Measurements from ENCODE around the gene INIP. TPM values are rescaled to one million over a fixed set of nuclear protein-coding genes. Genes with fewer than 3 reads are reported as not detected.

INIP gene
- total RNA-seq, 1 donor, result 15.6 TPM

GRCh38 chr9:112754578-112754977 lies 36.7 kb upstream of the INIP start:
- Histone ChIP-seq H4K20me1 (ENCODE audit: insufficient read depth, low read length) (peaks cover 20% of the 10 kb centered on the region), H3K4me1 (ENCODE audit: insufficient read depth, low read length) (peaks cover 62% of the 10 kb centered on the region), H3K4me3 (ENCODE audit: insufficient read depth, low read length) (no peak overlapping the region), H3K9me3 (ENCODE audit: low read depth, low read length) (no peaks in the 10 kb centered on the region), H3K79me2 (ENCODE audit: insufficient read depth, low read length) (peaks cover 63% of the 10 kb centered on the region), H3K36me3 (ENCODE audit: insufficient read depth, low read length) (no peaks in the 10 kb centered on the region), H3K4me2 (ENCODE audit: insufficient read depth, low read length) (peak overlapping the region; percentile 49), H3K27me3 (ENCODE audit: insufficient read depth, low read length) (no peaks in the 10 kb centered on the region), H2AFZ (ENCODE audit: low read length) (peak overlapping the region; percentile 40), H3K27ac (ENCODE audit: low read depth, low read length) (peak overlapping the region; percentile 56)
- no peak for DNase-seq (ENCODE audit: insufficient read length, low spot score, missing footprints)
- TF ChIP-seq, protein P1, sequence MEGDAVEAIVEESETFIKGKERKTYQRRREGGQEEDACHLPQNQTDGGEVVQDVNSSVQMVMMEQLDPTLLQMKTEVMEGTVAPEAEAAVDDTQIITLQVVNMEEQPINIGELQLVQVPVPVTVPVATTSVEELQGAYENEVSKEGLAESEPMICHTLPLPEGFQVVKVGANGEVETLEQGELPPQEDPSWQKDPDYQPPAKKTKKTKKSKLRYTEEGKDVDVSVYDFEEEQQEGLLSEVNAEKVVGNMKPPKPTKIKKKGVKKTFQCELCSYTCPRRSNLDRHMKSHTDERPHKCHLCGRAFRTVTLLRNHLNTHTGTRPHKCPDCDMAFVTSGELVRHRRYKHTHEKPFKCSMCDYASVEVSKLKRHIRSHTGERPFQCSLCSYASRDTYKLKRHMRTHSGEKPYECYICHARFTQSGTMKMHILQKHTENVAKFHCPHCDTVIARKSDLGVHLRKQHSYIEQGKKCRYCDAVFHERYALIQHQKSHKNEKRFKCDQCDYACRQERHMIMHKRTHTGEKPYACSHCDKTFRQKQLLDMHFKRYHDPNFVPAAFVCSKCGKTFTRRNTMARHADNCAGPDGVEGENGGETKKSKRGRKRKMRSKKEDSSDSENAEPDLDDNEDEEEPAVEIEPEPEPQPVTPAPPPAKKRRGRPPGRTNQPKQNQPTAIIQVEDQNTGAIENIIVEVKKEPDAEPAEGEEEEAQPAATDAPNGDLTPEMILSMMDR (IDR thresholded peaks at IDR 0.05; ENCODE audit: extremely low read depth, low read depth, low read length), result no peak

GRCh38 chr9:112753725-112754124 lies 35.8 kb upstream of the INIP start:
- H3K36me3 ChIP-seq (ENCODE audit: insufficient read depth, low read length), result no peaks in the 10 kb centered on the region
- H3K4me2 ChIP-seq (ENCODE audit: insufficient read depth, low read length), result peak overlapping the region; percentile 28
- peaks cover 57% of the 10 kb centered on the region for H3K79me2 ChIP-seq (ENCODE audit: insufficient read depth, low read length)
- peak; percentile 96 for DNase-seq (ENCODE audit: insufficient read length, low spot score, missing footprints)
- no peak overlapping the region for H2AFZ ChIP-seq (ENCODE audit: low read length)
- H4K20me1 ChIP-seq (ENCODE audit: insufficient read depth, low read length), result peaks cover 20% of the 10 kb centered on the region
- no peak overlapping the region for H3K4me3 ChIP-seq (ENCODE audit: insufficient read depth, low read length)
- peak overlapping the region; percentile 56 for H3K27ac ChIP-seq (ENCODE audit: low read depth, low read length)
- TF ChIP-seq, protein P1 (IDR thresholded peaks at IDR 0.05; ENCODE audit: extremely low read depth, low read depth, low read length), result no peak
- H3K4me1 ChIP-seq (ENCODE audit: insufficient read depth, low read length), result peaks cover 62% of the 10 kb centered on the region
- H3K9me3 ChIP-seq (ENCODE audit: low read depth, low read length), result no peaks in the 10 kb centered on the region
- H3K27me3 ChIP-seq (ENCODE audit: insufficient read depth, low read length), result no peaks in the 10 kb centered on the region

DNA sequence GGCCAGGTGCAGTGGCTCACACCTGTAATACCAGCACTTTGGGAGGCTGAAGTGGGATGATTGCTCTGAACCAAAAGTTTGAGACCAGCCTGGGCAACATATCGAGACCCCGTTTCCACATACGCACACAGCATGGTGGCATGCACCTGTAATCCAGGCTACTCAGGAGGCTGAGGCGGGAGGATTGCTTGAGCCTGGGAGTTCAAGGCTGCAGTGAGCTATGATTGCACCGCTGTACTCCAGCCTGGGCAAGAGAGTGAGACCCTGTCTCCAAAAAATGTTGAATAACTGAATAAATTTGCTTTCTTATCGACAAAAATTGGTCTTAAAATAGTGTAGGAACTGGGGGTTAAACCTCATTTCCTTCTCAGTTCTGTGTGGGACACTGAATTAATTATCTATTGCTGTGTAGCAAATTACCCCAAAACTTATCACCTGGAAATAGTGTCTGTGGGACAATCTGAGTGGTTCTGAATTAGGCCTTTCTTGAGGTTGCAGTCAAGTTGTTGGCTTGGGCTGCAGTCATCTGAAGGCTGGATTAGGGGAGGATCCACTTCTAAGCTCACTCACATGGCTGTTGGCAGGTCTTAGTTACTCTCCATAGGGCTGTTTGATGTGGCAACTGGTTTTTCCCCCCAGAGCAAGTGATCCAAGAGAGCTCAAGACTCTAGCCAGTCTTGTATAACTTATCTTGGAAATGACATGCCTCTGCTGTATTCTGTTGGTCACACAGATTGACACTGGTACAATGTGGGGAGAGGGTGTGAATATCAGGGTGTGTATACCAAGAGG lies 34.6 kb upstream of the INIP start:
- DNase-seq (ENCODE audit: insufficient read length, low spot score, missing footprints), result no peak
- Histone ChIP-seq H3K36me3 (ENCODE audit: insufficient read depth, low read length) (no peaks in the 10 kb centered on the region), H3K79me2 (ENCODE audit: insufficient read depth, low read length) (peaks cover 45% of the 10 kb centered on the region), H3K4me1 (ENCODE audit: insufficient read depth, low read length) (peaks cover 62% of the 10 kb centered on the region), H3K27me3 (ENCODE audit: insufficient read depth, low read length) (no peaks in the 10 kb centered on the region), H3K9me3 (ENCODE audit: low read depth, low read length) (no peaks in the 10 kb centered on the region), H3K4me3 (ENCODE audit: insufficient read depth, low read length) (peak overlapping the region; percentile 87), H2AFZ (ENCODE audit: low read length) (no peak overlapping the region), H3K4me2 (ENCODE audit: insufficient read depth, low read length) (peak overlapping the region; percentile 94), H4K20me1 (ENCODE audit: insufficient read depth, low read length) (peaks cover 17% of the 10 kb centered on the region), H3K27ac (ENCODE audit: low read depth, low read length) (peak overlapping the region; percentile 56)
- TF ChIP-seq, protein P1 (IDR thresholded peaks at IDR 0.05; ENCODE audit: extremely low read depth, low read depth, low read length), result no peak

DNA sequence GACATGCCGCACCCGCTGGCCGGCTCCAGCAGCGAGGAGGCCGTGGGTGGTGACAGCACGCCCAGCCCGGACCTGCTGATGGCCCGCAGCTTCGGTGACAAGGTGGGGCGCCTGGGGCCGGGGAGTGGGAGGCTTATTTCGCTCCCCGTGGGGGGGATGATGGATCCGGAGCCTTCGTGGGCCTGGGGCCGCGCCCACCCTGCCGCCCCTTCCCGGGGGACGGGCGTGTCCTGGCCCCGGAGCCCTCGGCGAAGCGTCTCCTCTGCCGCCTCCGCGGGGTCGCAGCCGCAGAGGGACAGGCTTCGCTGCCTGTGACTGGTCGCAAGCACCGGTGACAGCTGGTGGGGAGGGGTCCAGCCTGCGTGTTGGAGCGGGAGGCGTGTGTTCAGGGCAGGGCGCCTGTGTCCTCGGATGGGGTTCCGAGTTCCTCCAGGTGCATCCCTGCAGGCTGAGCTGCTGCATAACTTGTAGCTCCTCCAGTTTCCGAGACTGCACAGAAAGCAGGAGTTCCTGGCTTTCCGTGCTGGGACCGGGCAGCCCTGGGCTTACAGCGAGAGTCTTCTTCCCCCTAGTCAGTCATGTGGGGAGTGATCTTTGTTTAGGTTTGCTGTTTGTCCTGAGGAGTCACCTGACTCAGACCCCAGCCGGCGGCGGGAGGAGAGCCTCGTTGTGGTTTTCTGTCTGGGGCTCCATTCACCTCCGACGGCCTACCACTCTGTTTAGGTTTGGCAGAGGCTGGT lies 33.3 kb upstream of the INIP start:
- Histone ChIP-seq H4K20me1 (ENCODE audit: insufficient read depth, low read length) (peaks cover 16% of the 10 kb centered on the region), H3K4me1 (ENCODE audit: insufficient read depth, low read length) (peaks cover 55% of the 10 kb centered on the region), H3K4me3 (ENCODE audit: insufficient read depth, low read length) (peak overlapping the region; percentile 87), H2AFZ (ENCODE audit: low read length) (peak overlapping the region; percentile 78), H3K36me3 (ENCODE audit: insufficient read depth, low read length) (no peaks in the 10 kb centered on the region), H3K27me3 (ENCODE audit: insufficient read depth, low read length) (no peaks in the 10 kb centered on the region), H3K4me2 (ENCODE audit: insufficient read depth, low read length) (peak overlapping the region; percentile 94), H3K9me3 (ENCODE audit: low read depth, low read length) (no peaks in the 10 kb centered on the region), H3K27ac (ENCODE audit: low read depth, low read length) (peak overlapping the region; percentile 35), H3K79me2 (ENCODE audit: insufficient read depth, low read length) (peaks cover 38% of the 10 kb centered on the region)
- peak; percentile 97 for DNase-seq (ENCODE audit: insufficient read length, low spot score, missing footprints)
- TF ChIP-seq, protein P1 (IDR thresholded peaks at IDR 0.05; ENCODE audit: extremely low read depth, low read depth, low read length), result no peak
